Measurements from ENCODE around the gene TPRG1. TPM values are rescaled to one million over a fixed set of nuclear protein-coding genes. Genes with fewer than 3 reads are reported as not detected.

The TPRG1 gene
- total and polyA plus RNA-seq, 9 of the 15 experiments (the other 6 are each of a cell fraction or from before 2014, with no cell fraction given) = 0.01 TPM; not detected in 8

- in situ Hi-C loops (cut with MboI) = no loop called here
- DNase-seq (ENCODE audit: extremely low read depth in 1 of 4, low spot score in 3 of 4) (no peak), FAIRE-seq (no peak), ATAC-seq (no peak)
- H3K4me1 ChIP-seq (replicated peaks in 1 of 2; ENCODE audit: control insufficient read depth in 2 of 2, insufficient read depth in 2 of 2, low read length in 2 of 2) = no peaks in the 10 kb centered on the region
- no peak overlapping the region for H3K27ac ChIP-seq (ENCODE audit: extremely low read depth, low read depth, low read length)
- H3K9me3 ChIP-seq (replicated peaks; ENCODE audit: control insufficient read depth, insufficient read depth, low read depth, low read length) = no peaks in the 10 kb centered on the region
- ChIA-PET POLR2A (no interaction called here), CTCF (ENCODE audit: low intra/inter-chr PET ratio) (no interaction called here)
- H3K36me3 ChIP-seq (ENCODE audit: control insufficient read depth, insufficient read depth, low read length) = no peaks in the 10 kb centered on the region
- no peak overlapping the region for H3K9ac ChIP-seq (ENCODE audit: insufficient read depth in 1 of 2, low read depth in 2 of 2, low read length in 2 of 2)
- 4% methylated on average over 3 of the region's 3 CpGs for WGBS (ENCODE audit: insufficient coverage, low coverage, missing lambda C conversion rate)
- H4K20me1 ChIP-seq (replicated peaks; ENCODE audit: control insufficient read depth, insufficient read depth, low read length) = no peaks in the 10 kb centered on the region
- no peak overlapping the region for H3K4me3 ChIP-seq
- H3K4me2 ChIP-seq (ENCODE audit: insufficient read depth, low read length) = no peak overlapping the region
- H3K27me3 ChIP-seq (ENCODE audit: control insufficient read depth in 2 of 2, insufficient read depth in 2 of 2, low read length in 2 of 2) = no peaks in the 10 kb centered on the region
- intact Hi-C loops (cut with micrococcal nuclease) = no loop called here
- H2AFZ ChIP-seq (ENCODE audit: low read depth, low read length) = no peak overlapping the region
- no peaks in the 10 kb centered on the region for H3K79me2 ChIP-seq (ENCODE audit: control insufficient read depth, insufficient read depth, low read length)
- no TSS peak for BruUV-seq (replicated peaks)
- H3K9me1 ChIP-seq (ENCODE audit: control insufficient read depth, insufficient read depth, low read length) = no peaks in the 10 kb centered on the region
- TF ChIP-seq FIP1L1 (IDR thresholded peaks at IDR 0.05; ENCODE audit: low read depth, low read length, poor library complexity, severe bottlenecking) (no peak), RAD51 (IDR thresholded peaks at IDR 0.05; ENCODE audit: borderline replicate concordance, low read depth) (no peak), E4F1 (CRISPR knock-in tag; IDR thresholded peaks at IDR 0.05; ENCODE audit: borderline replicate concordance) (no peak), PRPF4 (IDR thresholded peaks at IDR 0.05; ENCODE audit: insufficient read depth, low read depth, low read length, poor library complexity, severe bottlenecking) (no peak), UBTF (IDR thresholded peaks at IDR 0.05; ENCODE audit: borderline replicate concordance in 1 of 2, low read depth in 2 of 2, low read length in 2 of 2) (no peak), CCAR2 (IDR thresholded peaks at IDR 0.05; ENCODE audit: low read depth, low read length) (no peak), USF2 (CRISPR knock-in tag; IDR thresholded peaks at IDR 0.05) (no peak), ZKSCAN3 (CRISPR knock-in tag; IDR thresholded peaks at IDR 0.05) (no peak), MLLT1 (IDR thresholded peaks at IDR 0.05) (no peak)
- TF ChIP-seq, protein P1, sequence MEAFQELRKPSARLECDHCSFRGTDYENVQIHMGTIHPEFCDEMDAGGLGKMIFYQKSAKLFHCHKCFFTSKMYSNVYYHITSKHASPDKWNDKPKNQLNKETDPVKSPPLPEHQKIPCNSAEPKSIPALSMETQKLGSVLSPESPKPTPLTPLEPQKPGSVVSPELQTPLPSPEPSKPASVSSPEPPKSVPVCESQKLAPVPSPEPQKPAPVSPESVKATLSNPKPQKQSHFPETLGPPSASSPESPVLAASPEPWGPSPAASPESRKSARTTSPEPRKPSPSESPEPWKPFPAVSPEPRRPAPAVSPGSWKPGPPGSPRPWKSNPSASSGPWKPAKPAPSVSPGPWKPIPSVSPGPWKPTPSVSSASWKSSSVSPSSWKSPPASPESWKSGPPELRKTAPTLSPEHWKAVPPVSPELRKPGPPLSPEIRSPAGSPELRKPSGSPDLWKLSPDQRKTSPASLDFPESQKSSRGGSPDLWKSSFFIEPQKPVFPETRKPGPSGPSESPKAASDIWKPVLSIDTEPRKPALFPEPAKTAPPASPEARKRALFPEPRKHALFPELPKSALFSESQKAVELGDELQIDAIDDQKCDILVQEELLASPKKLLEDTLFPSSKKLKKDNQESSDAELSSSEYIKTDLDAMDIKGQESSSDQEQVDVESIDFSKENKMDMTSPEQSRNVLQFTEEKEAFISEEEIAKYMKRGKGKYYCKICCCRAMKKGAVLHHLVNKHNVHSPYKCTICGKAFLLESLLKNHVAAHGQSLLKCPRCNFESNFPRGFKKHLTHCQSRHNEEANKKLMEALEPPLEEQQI (IDR thresholded peaks at IDR 0.05) = no peak
Observed at GRCh38 chr3:189334064-189334920, 162.5 kb downstream of the TPRG1 start.

Data from K562 (cell line).